GM23338 (cell line): ENCODE measurements around the gene TMEM208. TPM values are rescaled to one million over a fixed set of nuclear protein-coding genes. Genes with fewer than 3 reads are reported as not detected.

Experiments used
- ATAC-seq: fragments of 200-7000 bp; cut with Tn5 transposase; 3 replicates; pipeline ENCODE4 v1.9.1; 2020
- DNase-seq: peaks from one replicate; pipeline ENCODE4 v3.0.0-alpha.2; 2015; ENCODE audit warnings: low spot score
- H2AFZ ChIP-seq: fragments of 200-600 bp; sonication (generic); 2 replicates; pipeline ENCODE4 v1.8.0; 2016; ENCODE audit warnings: antibody characterized with exemption, mild to moderate bottlenecking, moderate library complexity
- H3F3A ChIP-seq: fragments of 200-600 bp; sonication (generic); replicated peaks from 2 replicates; pipeline ENCODE4 v1.8.0; 2017; ENCODE audit warnings: antibody characterized with exemption, mixed run types, low read depth
- H3K27ac ChIP-seq: fragments of 200-600 bp; sonication (generic); 2 replicates; pipeline ENCODE4 v1.6.1; 2016; ENCODE audit warnings: low read depth
- H3K27me3 ChIP-seq: fragments of 200-600 bp; sonication (generic); 2 replicates; pipeline ENCODE4 v1.8.0; 2016; ENCODE audit warnings: mild to moderate bottlenecking, mixed run types, moderate library complexity; ENCODE audit not compliant: insufficient read depth
- H3K36me3 ChIP-seq: fragments of 200-600 bp; sonication (generic); 2 replicates; pipeline ENCODE4 v1.8.0; 2016; ENCODE audit warnings: mild to moderate bottlenecking; ENCODE audit not compliant: insufficient read depth
- H3K4me1 ChIP-seq: fragments of 200-600 bp; sonication (generic); 2 replicates; pipeline ENCODE4 v1.8.0; 2016; ENCODE audit warnings: mild to moderate bottlenecking, moderate library complexity; ENCODE audit not compliant: insufficient read depth
- H3K4me2 ChIP-seq: fragments of 200-600 bp; sonication (generic); 2 replicates; pipeline ENCODE4 v1.7.1; 2017; ENCODE audit warnings: mixed run types
- H3K4me3 ChIP-seq: fragments of 200-600 bp; sonication (generic); 2 replicates; pipeline ENCODE4 v1.6.1; 2016; ENCODE audit warnings: mixed run types
- H3K79me2 ChIP-seq: fragments of 200-600 bp; sonication (generic); replicated peaks from 2 replicates; pipeline ENCODE4 v1.8.0; 2017; ENCODE audit warnings: mild to moderate bottlenecking; ENCODE audit not compliant: insufficient read depth
- H3K9me2 ChIP-seq: fragments of 200-600 bp; sonication (generic); 2 replicates; pipeline ENCODE4 v1.8.0; 2017; ENCODE audit not compliant: insufficient read depth
- H4K20me1 ChIP-seq: fragments of 200-600 bp; sonication (generic); replicated peaks from 2 replicates; pipeline ENCODE4 v1.8.0; 2017; ENCODE audit warnings: mild to moderate bottlenecking; ENCODE audit not compliant: insufficient read depth
- H3K27ac Mint-ChIP-seq: 2 replicates; pipeline ENCODE4 v1.8.0; 2020; ENCODE audit warnings: inconsistent platforms, mild to moderate bottlenecking, moderate library complexity, mixed read lengths
- H3K27me3 Mint-ChIP-seq: 3 replicates; pipeline ENCODE4 v1.8.0; 2022; ENCODE audit warnings: low read depth, mild to moderate bottlenecking, moderate library complexity, mixed read lengths, inconsistent platforms; ENCODE audit not compliant: insufficient read depth, poor library complexity
- H3K36me3 Mint-ChIP-seq: 3 replicates; pipeline ENCODE4 v1.8.0; 2021; ENCODE audit warnings: low read depth, mild to moderate bottlenecking, inconsistent platforms, moderate library complexity, mixed read lengths
- H3K4me1 Mint-ChIP-seq: 3 replicates; pipeline ENCODE4 v1.8.0; 2020; ENCODE audit warnings: mild to moderate bottlenecking, inconsistent platforms, mixed read lengths
- H3K4me3 Mint-ChIP-seq: 3 replicates; pipeline ENCODE4 v1.8.0; 2021; ENCODE audit warnings: moderate library complexity, mild to moderate bottlenecking, inconsistent platforms, mixed read lengths
- H3K9me3 Mint-ChIP-seq: 3 replicates; pipeline ENCODE4 v1.8.0; 2020; ENCODE audit warnings: moderate library complexity, mild to moderate bottlenecking, inconsistent platforms, mixed read lengths
- EZH2 ChIP-seq: fragments of 200-600 bp; sonication (generic); IDR thresholded peaks from one replicate; pipeline ENCODE4 v1.8.0; 2017; ENCODE audit warnings: antibody characterized with exemption, mild to moderate bottlenecking, low read depth; ENCODE audit not compliant: unreplicated experiment
- EZH2phosphoT487 ChIP-seq: fragments of 200-600 bp; sonication (generic); IDR thresholded peaks from one replicate; pipeline ENCODE4 v1.8.1; 2018; ENCODE audit warnings: antibody characterized with exemption; ENCODE audit not compliant: unreplicated experiment
- JUNB ChIP-seq: IDR thresholded peaks from one replicate; pipeline ENCODE4 v1.6.1; 2016; ENCODE audit warnings: antibody characterized with exemption; ENCODE audit not compliant: unreplicated experiment
- NANOG ChIP-seq: IDR thresholded peaks from 2 replicates; pipeline ENCODE4 v1.6.1; 2016; ENCODE audit warnings: antibody characterized with exemption, borderline replicate concordance
- POLR2AphosphoS5 ChIP-seq: IDR thresholded peaks from 2 replicates; pipeline ENCODE4 v1.6.1; 2016; ENCODE audit warnings: antibody characterized with exemption, low read depth
- STAT1 ChIP-seq: IDR thresholded peaks from one replicate; pipeline ENCODE4 v1.6.1; 2016; ENCODE audit warnings: antibody characterized with exemption; ENCODE audit not compliant: unreplicated experiment
- ZNF114 ChIP-seq: fragments of 250-450 bp; sonication (Bioruptor Pico); IDR thresholded peaks from 2 replicates; pipeline ENCODE4 v1.5.0; 2020; ENCODE audit warnings: mild to moderate bottlenecking, moderate library complexity
- ZNF331 ChIP-seq: fragments of 250-450 bp; sonication (Bioruptor Pico); IDR thresholded peaks from 2 replicates; pipeline ENCODE4 v1.5.0; 2020; ENCODE audit warnings: low read depth, mild to moderate bottlenecking, moderate library complexity
- polyA plus RNA-seq: library from polyadenylated mRNA; unstranded; fragments of >200 nt; fragmentation: Nextera tagmentation; extraction: Ambion mirVana; gene quantifications from 2 replicates; pipeline ENCODE4 v1.2.1, GENCODE V29; 2016
- total RNA-seq: library from RNA; depleted of rRNA; stranded (reverse); fragments of >200 nt; shearing (Covaris generic); gene quantifications from 2 replicates; pipeline ENCODE4 v1.2.3, GENCODE V29; 2014
- TF ChIP-seq, protein P1 (sequence below), 2 experiments: fragments of 200-600 bp in 1 of 2; sonication (generic) in 1 of 2; conservative IDR thresholded peaks; 2 replicates each; pipeline versions ENCODE4 v1.5.1 to v1.6.1; 2016 to 2017; ENCODE audit warnings: antibody characterized with exemption in 2 of 2, low read depth in 2 of 2, mild to moderate bottlenecking in 2 of 2, moderate library complexity in 1 of 2
- TF ChIP-seq, protein P2 (sequence below): IDR thresholded peaks from one replicate; pipeline ENCODE4 v1.6.1; 2018; ENCODE audit warnings: antibody characterized with exemption; ENCODE audit not compliant: unreplicated experiment
- TF ChIP-seq, protein P3 (sequence below): IDR thresholded peaks from 2 replicates; pipeline ENCODE4 v1.6.1; 2016; ENCODE audit warnings: antibody characterized with exemption

Gene TMEM208
- total and polyA plus RNA-seq, 2 experiments from 2014 or later = 23.2 to 82.3 TPM

DNA sequence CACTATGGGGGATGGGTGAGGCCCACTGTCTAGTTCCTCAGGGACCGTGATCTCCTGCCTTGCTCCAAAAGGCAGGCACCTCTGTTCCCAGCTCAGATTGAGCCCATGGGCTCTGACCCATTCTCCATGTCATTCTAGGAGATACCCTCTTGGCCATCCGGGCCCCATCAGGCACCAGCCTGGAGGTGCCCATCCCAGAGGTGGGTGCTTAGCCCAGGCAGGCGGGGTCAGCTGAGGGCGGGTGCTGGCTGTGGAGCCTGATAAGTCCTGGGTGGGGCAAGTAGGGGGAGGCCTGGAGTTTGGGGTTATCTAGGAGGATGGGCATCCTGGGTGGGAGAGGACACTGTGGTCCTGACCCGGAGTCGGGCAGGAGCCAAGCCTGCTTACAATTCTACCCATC, 32.7 kb upstream of the TMEM208 start:
- H2AFZ ChIP-seq = no peak overlapping the region
- ATAC-seq = no peak
- no peaks in the 10 kb centered on the region for H3K27me3 ChIP-seq
- H3K36me3 ChIP-seq = peaks cover 20% of the 10 kb centered on the region; the same call in 1 of the 2 replicates
- H3K4me1 ChIP-seq = peaks cover 16% of the 10 kb centered on the region
- H3K79me2 ChIP-seq = peaks cover 21% of the 10 kb centered on the region
- no peak overlapping the region for H3K4me2 ChIP-seq
- peaks cover 23% of the 10 kb centered on the region; the same call in 1 of the 2 replicates for H3F3A ChIP-seq
- DNase-seq = no peak
- peaks cover 49% of the 10 kb centered on the region for H3K36me3 Mint-ChIP-seq
- no peak overlapping the region for H3K27ac Mint-ChIP-seq
- H3K27ac ChIP-seq = no peak overlapping the region
- peaks cover 26% of the 10 kb centered on the region for H3K4me1 Mint-ChIP-seq
- H3K9me3 Mint-ChIP-seq = no peaks in the 10 kb centered on the region
- peaks cover 22% of the 10 kb centered on the region for H4K20me1 ChIP-seq
- no peak for TF ChIP-seq ZNF114 (CRISPR knock-in tag)
- TF ChIP-seq POLR2AphosphoS5 = no peak
- TF ChIP-seq, protein P1, sequence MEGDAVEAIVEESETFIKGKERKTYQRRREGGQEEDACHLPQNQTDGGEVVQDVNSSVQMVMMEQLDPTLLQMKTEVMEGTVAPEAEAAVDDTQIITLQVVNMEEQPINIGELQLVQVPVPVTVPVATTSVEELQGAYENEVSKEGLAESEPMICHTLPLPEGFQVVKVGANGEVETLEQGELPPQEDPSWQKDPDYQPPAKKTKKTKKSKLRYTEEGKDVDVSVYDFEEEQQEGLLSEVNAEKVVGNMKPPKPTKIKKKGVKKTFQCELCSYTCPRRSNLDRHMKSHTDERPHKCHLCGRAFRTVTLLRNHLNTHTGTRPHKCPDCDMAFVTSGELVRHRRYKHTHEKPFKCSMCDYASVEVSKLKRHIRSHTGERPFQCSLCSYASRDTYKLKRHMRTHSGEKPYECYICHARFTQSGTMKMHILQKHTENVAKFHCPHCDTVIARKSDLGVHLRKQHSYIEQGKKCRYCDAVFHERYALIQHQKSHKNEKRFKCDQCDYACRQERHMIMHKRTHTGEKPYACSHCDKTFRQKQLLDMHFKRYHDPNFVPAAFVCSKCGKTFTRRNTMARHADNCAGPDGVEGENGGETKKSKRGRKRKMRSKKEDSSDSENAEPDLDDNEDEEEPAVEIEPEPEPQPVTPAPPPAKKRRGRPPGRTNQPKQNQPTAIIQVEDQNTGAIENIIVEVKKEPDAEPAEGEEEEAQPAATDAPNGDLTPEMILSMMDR (conservative IDR thresholded peaks at IDR 0.05; ENCODE audit: low read depth in 2 of 2) = no peak
- no peak for TF ChIP-seq EZH2phosphoT487
- no peak for TF ChIP-seq JUNB
- no peak for TF ChIP-seq EZH2
- TF ChIP-seq, protein P2, sequence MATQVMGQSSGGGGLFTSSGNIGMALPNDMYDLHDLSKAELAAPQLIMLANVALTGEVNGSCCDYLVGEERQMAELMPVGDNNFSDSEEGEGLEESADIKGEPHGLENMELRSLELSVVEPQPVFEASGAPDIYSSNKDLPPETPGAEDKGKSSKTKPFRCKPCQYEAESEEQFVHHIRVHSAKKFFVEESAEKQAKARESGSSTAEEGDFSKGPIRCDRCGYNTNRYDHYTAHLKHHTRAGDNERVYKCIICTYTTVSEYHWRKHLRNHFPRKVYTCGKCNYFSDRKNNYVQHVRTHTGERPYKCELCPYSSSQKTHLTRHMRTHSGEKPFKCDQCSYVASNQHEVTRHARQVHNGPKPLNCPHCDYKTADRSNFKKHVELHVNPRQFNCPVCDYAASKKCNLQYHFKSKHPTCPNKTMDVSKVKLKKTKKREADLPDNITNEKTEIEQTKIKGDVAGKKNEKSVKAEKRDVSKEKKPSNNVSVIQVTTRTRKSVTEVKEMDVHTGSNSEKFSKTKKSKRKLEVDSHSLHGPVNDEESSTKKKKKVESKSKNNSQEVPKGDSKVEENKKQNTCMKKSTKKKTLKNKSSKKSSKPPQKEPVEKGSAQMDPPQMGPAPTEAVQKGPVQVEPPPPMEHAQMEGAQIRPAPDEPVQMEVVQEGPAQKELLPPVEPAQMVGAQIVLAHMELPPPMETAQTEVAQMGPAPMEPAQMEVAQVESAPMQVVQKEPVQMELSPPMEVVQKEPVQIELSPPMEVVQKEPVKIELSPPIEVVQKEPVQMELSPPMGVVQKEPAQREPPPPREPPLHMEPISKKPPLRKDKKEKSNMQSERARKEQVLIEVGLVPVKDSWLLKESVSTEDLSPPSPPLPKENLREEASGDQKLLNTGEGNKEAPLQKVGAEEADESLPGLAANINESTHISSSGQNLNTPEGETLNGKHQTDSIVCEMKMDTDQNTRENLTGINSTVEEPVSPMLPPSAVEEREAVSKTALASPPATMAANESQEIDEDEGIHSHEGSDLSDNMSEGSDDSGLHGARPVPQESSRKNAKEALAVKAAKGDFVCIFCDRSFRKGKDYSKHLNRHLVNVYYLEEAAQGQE = no peak
- no peak for TF ChIP-seq ZNF331 (CRISPR knock-in tag)
- H3K27me3 Mint-ChIP-seq = peaks cover 10% of the 10 kb centered on the region
- H3K4me3 ChIP-seq = no peak overlapping the region
- no peaks in the 10 kb centered on the region for H3K9me2 ChIP-seq
- peak overlapping the region; percentile 93; the same call in 2 of the 3 replicates for H3K4me3 Mint-ChIP-seq

DNA sequence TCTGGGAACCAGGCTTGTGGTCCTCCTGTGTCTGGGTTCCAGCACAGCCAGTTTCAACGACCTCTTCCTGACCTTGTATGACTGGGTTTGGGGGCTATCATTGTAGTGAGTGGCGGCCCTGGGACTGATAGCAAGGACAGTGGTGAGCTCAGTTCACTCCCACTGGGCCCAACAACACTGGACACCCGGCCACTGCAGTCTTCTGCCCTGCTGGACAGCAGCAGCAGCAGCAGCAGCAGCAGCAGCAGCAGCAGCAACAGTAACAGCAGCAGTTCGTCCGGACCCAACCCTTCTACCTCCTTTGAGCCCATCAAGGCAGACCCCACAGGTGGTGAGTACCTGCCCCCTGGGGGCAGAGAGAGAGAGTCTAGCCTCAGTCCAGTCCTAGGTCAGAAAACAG, 31.3 kb upstream of the TMEM208 start:
- H3K4me3 ChIP-seq = no peak overlapping the region
- no peak for DNase-seq
- Mint-ChIP-seq H3K9me3 (no peaks in the 10 kb centered on the region), H3K27ac (no peak overlapping the region), H3K27me3 (peaks cover 18% of the 10 kb centered on the region), H3K4me1 (peaks cover 24% of the 10 kb centered on the region), H3K4me3 (peak overlapping the region; percentile 10; the same call in 1 of the 3 replicates), H3K36me3 (peaks cover 52% of the 10 kb centered on the region)
- H2AFZ ChIP-seq = no peak overlapping the region
- peaks cover 23% of the 10 kb centered on the region; the same call in 1 of the 2 replicates for H3F3A ChIP-seq
- no peaks in the 10 kb centered on the region for H3K27me3 ChIP-seq
- peaks cover 22% of the 10 kb centered on the region for H4K20me1 ChIP-seq
- no peak for ATAC-seq
- H3K9me2 ChIP-seq = no peaks in the 10 kb centered on the region
- H3K4me1 ChIP-seq = peaks cover 16% of the 10 kb centered on the region
- peaks cover 21% of the 10 kb centered on the region for H3K79me2 ChIP-seq
- H3K27ac ChIP-seq = no peak overlapping the region
- peaks cover 20% of the 10 kb centered on the region; the same call in 1 of the 2 replicates for H3K36me3 ChIP-seq
- H3K4me2 ChIP-seq = no peak overlapping the region
- TF ChIP-seq NANOG (no peak), POLR2AphosphoS5 (no peak), JUNB (no peak), ZNF114 (CRISPR knock-in tag) (no peak), STAT1 (no peak), EZH2 (no peak), ZNF331 (CRISPR knock-in tag) (no peak)
- TF ChIP-seq, protein P3, sequence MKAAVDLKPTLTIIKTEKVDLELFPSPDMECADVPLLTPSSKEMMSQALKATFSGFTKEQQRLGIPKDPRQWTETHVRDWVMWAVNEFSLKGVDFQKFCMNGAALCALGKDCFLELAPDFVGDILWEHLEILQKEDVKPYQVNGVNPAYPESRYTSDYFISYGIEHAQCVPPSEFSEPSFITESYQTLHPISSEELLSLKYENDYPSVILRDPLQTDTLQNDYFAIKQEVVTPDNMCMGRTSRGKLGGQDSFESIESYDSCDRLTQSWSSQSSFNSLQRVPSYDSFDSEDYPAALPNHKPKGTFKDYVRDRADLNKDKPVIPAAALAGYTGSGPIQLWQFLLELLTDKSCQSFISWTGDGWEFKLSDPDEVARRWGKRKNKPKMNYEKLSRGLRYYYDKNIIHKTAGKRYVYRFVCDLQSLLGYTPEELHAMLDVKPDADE = no peak
- TF ChIP-seq, protein P2 = no peak
